HepG2 (cell line): ENCODE measurements around the gene ZCCHC17. TPM values are rescaled to one million over a fixed set of nuclear protein-coding genes. Genes with fewer than 3 reads are reported as not detected.

Experiments used
- AFF4 ChIP-seq: sonication (generic); formaldehyde crosslinking; IDR thresholded peaks from 2 replicates; pipeline ENCODE4 v1.4.0; 2020; ENCODE audit warnings: missing genetic modification reagents
- BORCS8-MEF2B ChIP-seq: sonication (generic); formaldehyde crosslinking; IDR thresholded peaks from 2 replicates; pipeline ENCODE4 v1.8.0; 2022; ENCODE audit warnings: mild to moderate bottlenecking, missing genetic modification reagents
- HNF4A ChIP-seq: sonication (generic); formaldehyde crosslinking; IDR thresholded peaks from 2 replicates; pipeline ENCODE4 v1.4.0; 2020; ENCODE audit warnings: missing genetic modification reagents
- IRX3 ChIP-seq: sonication (generic); formaldehyde crosslinking; IDR thresholded peaks from 2 replicates; pipeline ENCODE4 v1.8.1; 2023; ENCODE audit warnings: mild to moderate bottlenecking, low read depth, missing genetic modification reagents, borderline replicate concordance
- MAX ChIP-seq: IDR thresholded peaks from 2 replicates; pipeline ENCODE4 v1.6.1; 2012; ENCODE audit warnings: inconsistent platforms
- MLXIP ChIP-seq: sonication (generic); formaldehyde crosslinking; IDR thresholded peaks from 2 replicates; pipeline ENCODE4 v1.9.0; 2021; ENCODE audit warnings: missing genetic modification reagents, borderline replicate concordance
- NFE2L2 ChIP-seq: fragments of 150-350 bp; IDR thresholded peaks from 2 replicates; pipeline ENCODE4 v1.6.1; 2014; ENCODE audit warnings: low read length
- PATZ1 ChIP-seq: sonication (generic); formaldehyde crosslinking; IDR thresholded peaks from 2 replicates; pipeline ENCODE4 v1.4.0; 2020; ENCODE audit warnings: missing genetic modification reagents
- ZBTB44 ChIP-seq: sonication (generic); formaldehyde crosslinking; IDR thresholded peaks from 2 replicates; pipeline ENCODE4 v1.4.0; 2020; ENCODE audit warnings: missing genetic modification reagents
- ZBTB49 ChIP-seq: sonication (generic); formaldehyde crosslinking; IDR thresholded peaks from 2 replicates; pipeline ENCODE4 v1.4.0; 2020; ENCODE audit warnings: missing genetic modification reagents, borderline replicate concordance
- ZNF253 ChIP-seq: sonication (generic); formaldehyde crosslinking; IDR thresholded peaks from 2 replicates; pipeline ENCODE4 v1.8.0; 2022; ENCODE audit warnings: mild to moderate bottlenecking, missing genetic modification reagents, borderline replicate concordance
- ZNF30 ChIP-seq: sonication (generic); formaldehyde crosslinking; IDR thresholded peaks from 2 replicates; pipeline ENCODE4 v1.5.0; 2020; ENCODE audit warnings: mild to moderate bottlenecking, missing genetic modification reagents
- ZNF333 ChIP-seq: sonication (generic); formaldehyde crosslinking; IDR thresholded peaks from 2 replicates; pipeline ENCODE4 v1.4.0; 2020; ENCODE audit warnings: mild to moderate bottlenecking, missing genetic modification reagents, borderline replicate concordance
- ZNF570 ChIP-seq: sonication (generic); formaldehyde crosslinking; IDR thresholded peaks from 2 replicates; pipeline ENCODE4 v1.4.0; 2020; ENCODE audit warnings: mild to moderate bottlenecking, missing genetic modification reagents, borderline replicate concordance
- ZNF883 ChIP-seq: sonication (generic); formaldehyde crosslinking; IDR thresholded peaks from 2 replicates; pipeline ENCODE4 v1.5.1; 2020; ENCODE audit warnings: mild to moderate bottlenecking, missing genetic modification reagents; ENCODE audit errors: not compliant biosample characterization
- polyA plus RNA-seq, 8 experiments: library from polyadenylated mRNA; depleted of rRNA in 3 of 8; stranded (reverse) in 7 of 8; unstranded in 1 of 8; fragments of >200 nt; fragmentation: Illumina TruSeq in 4 of 8; extraction: Trizol in 4 of 8; gene quantifications; 2 replicates each; pipeline versions ENCODE4 v1.2.1 to v1.2.3, GENCODE V29; 2011 to 2016; ENCODE audit warnings: low read depth in 4 of 8, missing spikeins in 1 of 8, mixed read lengths in 1 of 8; ENCODE audit not compliant: insufficient read depth in 1 of 8
- total RNA-seq, 5 experiments: library from RNA; depleted of rRNA; stranded (reverse); fragments of >200 nt; fragmentation: Illumina TruSeq; extraction: Trizol; gene quantifications; 2 replicates each; pipeline ENCODE4 v1.2.3, GENCODE V29; 2016; ENCODE audit warnings: low read depth in 1 of 5

The ZCCHC17 gene
- total and polyA plus RNA-seq, 2 of the 13 experiments (the other 11 are each of a cell fraction or from before 2014, with no cell fraction given) = 20.5 to 53.0 TPM

DNA sequence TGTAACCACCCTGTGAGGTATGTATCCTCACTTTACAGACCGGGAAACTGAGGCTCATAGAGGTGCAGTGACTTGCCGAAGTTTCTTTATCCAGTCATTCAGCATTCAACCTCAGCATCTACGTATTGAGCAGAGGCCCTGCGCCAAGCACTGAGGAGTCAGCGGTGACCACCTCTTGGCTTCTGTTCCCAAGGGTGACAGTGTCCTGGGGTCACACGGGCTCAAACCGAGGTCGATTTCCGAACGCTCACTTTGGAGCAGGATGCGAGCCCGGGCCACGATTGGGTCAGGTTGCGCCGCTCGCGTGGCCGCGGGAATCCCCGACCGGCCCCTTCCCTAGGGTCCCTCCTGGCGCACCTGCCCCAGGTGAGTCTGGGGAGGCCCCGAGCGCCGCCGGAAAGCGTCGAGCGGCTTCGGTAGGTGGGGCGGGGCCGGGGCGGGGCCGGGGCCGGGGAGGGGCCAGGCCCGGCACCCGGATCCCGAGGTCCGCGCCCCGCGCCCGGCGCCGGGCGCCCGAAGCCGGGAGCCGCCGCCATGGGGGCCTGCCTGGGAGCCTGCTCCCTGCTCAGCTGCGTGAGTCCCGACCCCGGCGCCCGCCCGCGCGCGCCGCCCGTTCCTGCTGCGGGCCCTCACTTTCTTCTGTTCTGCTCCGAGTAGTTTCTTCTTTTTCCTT lies 116.0 kb downstream of the ZCCHC17 start, which contains the start of gene SERINC2 (continued):
- TF ChIP-seq PATZ1 (CRISPR knock-in tag) (no peak), ZBTB49 (CRISPR knock-in tag) (no peak), NFE2L2 (no peak), ZNF883 (CRISPR knock-in tag) (no peak), ZNF30 (CRISPR knock-in tag) (no peak), AFF4 (CRISPR knock-in tag) (no peak), BORCS8-MEF2B (CRISPR knock-in tag) (no peak), ZBTB44 (CRISPR knock-in tag) (no peak), MLXIP (CRISPR knock-in tag) (no peak), IRX3 (CRISPR knock-in tag) (no peak), MAX (no peak), ZNF253 (CRISPR knock-in tag) (no peak), HNF4A (no peak), ZNF333 (CRISPR knock-in tag) (no peak), ZNF570 (no peak)
